ENCODE data around the gene PLAAT4.
"Not testable (repeated sequence)": the region's sequence is repeated elsewhere in the genome, so short reads cannot be mapped to it uniquely, and the experiment has no call there.

PLAAT4 gene

DNA sequence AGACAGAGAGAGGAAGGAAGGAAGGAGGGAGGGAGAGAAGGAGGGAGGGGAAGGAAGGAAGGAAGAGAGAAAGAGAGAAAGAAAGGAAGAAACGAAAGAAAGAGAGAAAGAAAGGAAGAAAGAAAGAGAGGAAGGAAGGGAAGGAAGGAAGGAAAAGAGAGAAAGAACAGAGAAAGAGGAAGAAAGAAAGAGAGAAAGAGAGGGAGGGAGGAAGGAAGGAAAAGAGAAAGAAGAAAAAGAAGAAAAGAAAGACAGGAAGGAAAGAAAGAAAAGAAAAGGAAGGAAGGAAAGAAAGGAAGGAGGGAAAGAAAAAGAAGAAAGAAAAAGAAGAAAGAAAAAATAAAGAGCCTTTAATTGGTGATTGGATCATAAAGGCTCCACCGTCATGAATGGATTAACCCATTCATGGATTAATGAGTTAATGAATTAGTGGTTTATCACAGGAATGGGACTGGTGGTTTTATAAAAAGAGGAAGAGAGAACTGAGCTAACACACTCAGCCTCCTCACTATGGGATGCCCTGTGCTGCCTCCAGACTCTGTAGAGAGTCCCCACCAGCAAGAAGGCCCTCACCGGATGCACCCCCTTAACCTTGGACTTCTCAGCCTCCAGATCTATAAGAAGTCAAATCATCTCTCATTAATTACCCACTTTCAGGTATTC, 35.5 kb downstream of the PLAAT4 start:
- DNase-seq (ENCODE audit: low read depth) = no peak

DNA sequence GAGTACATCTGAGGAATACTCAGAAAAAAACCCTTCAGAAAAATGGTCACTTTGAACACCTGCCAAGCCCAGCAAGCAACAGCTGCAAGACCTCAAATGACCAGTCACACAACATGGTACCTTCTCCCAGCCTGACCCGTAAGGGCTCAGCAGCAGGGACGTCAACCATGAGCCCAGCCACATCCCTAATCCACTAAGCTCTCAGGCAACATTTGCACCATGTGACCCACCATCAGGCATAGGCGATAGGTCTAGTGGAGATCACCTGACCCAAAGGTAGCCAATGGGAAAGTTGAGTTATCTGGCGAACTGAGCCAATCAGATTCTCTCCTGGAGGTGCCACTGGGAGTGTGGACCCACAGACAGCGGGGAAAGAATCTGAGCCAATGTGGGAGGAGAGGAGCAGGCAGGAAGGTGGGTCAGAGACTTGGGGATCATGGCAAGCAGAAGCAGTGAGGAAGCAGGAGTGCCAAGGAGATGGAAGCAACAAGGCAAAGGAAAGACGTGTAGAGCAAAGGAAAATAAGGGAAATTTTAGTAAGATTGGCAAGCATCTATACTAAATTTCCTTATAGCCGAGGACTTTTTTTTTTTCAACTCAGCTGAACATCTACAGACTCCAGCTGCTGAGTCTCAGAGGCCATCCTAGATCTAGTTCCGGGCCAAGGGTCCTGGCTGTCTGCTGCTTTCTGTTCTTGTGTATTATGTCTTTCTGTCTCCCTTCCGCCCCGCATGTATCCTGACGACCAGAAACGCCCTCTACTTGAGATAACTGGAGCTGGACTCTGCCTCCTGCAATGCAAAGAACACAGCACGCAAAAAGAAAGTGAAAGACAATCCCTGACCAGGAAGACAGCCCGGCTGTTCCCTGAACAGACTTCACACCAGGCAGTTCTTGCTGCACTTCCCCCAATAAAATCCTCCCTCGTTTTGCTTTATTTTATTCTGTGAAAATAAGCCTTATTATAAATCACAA, 37.6 kb downstream of the PLAAT4 start:
- peak; percentile 90 for DNase-seq (ENCODE audit: low read depth)

DNA sequence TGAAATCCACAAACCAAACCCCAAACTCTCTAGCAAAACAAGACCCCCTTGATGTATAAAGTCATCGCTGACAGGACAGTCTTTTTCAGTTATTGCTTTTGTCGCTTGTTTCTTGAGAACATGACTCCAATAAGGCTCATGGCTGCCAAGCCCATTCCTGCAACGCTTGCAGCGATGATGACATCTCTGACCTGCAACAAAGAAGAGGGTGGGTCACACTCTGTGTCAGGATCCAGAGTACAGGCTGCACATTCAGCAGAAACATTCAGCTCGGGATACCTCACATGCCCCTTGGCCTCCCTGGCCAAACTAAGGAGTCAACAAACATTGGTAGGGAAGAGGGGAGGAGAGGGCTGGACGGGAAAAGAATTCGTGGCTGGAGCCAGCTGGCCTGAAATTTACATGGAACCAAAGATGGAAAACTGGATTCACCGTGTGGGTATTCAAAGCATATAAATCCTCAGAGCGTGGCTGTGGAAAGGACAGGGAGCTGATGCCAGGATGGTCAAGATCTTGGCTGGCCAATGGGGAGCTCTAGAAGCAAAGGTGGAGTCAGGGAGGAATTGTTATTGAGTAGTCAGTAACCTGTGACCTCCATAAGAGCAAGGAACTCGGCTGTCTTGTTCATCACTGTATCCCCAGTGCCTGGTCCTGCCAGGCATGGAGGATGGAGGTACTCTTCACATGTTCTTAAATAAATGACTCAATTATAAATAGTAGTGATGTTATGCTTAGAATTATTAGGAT, 38.4 kb downstream of the PLAAT4 start:
- peak; percentile 64 for DNase-seq (ENCODE audit: low read depth)

DNA sequence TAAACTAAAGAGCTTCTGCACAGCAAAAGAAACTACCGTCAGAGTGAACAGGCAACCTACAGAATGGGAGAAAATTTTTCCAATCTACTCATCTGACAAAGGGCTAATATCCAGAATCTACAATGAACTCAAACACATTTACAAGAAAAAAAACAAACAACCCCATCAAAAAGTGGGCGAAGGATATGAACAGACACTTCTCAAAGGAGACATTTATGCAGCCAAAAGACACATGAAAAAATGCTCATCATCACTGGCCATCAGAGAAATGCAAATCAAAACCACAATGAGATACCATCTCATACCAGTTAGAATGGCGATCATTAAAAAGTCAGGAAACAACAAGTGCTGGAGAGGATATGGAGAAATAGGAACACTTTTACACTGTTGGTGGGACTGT, 42.3 kb downstream of the PLAAT4 start:
- not testable (repeated sequence) for DNase-seq (ENCODE audit: low read depth)

DNA sequence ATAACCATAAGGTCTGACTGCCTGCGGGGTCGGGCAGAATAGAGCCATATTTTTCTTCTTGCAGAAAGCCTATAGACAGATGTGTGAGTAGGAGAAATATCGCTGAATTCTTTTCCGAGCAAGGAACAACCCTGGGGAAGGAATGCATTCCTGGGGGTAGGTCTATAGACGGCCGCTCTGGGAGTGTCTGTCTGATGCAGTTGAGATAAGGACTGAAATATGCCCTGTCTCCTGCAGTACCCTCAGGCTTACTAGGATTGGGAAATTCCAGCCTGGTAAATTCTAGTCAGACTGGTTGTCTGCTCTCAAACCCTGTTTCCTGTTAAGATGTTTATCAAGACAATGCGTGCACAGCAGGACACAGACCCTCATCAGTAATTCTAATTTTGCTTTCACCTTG, 44.6 kb downstream of the PLAAT4 start:
- DNase-seq (ENCODE audit: low read depth) = peak; percentile 33

DNA sequence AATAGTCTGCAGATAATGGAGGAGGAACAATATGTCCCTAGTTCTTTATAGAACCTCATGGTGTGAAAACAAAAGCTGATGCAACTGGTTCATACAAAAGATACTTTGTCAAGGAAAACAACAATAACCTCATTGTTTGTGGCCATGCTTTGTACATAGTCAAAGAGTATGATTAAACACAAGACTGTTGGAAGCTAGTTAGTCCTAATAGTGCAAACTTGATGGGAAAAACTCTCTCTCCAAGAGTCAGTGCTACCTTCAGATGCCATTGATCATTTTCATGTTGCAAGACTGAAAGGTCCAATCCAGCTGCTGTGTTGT, 46.7 kb downstream of the PLAAT4 start:
- no peak for DNase-seq (ENCODE audit: low read depth)

DNA sequence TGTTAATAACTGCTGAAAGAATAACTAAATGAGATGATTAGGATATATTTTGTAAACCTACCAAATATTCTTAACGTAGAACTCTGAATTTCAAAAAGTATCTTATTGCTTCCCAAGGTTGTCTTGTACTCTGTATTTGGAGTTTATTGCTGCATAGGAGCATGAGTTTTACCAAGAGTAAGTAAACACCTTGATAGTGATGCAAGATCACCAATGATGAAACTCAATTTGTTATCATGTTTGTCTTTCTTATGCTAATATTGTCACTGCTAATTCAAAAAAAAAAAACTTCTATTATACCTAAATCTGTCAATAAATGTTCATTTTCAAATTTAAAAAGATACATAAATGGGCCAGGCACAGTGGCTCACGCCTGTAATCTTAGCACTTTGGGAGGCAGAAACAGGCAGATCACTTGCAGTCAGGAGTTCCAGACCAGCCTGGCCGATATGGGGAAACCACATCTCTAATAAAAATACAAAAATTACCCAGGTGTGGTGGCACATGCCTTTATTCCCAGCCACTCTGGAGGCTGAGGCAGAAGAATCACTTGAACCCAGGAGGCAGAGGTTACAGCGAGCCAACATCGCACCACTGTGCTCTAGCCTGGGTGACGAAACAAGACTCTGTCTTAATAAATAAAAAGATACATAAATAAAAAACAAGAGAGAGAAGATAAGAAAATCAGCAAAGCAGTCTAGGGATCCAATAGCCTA, 50.0 kb downstream of the PLAAT4 start:
- no peak for DNase-seq (ENCODE audit: low read depth)

DNA sequence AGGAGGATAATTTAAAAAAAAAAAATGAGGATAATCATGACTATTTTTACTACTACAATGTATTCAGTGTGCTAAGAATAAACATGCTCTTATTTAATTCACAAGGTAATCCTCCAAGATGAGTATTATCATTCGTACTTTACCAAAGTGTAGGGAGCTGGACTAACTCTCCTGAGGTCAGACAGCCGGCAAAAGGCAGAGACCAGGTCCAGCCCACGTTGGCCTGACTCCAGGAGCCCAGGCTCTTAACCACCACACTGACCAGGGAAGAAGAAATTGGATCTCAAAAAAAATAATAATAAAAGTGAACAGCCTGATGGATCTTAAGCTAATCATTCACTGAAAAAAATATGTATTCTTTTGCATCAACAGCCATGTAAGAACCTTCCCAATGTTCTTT, 52.4 kb downstream of the PLAAT4 start:
- no peak for DNase-seq (ENCODE audit: low read depth)

DNA sequence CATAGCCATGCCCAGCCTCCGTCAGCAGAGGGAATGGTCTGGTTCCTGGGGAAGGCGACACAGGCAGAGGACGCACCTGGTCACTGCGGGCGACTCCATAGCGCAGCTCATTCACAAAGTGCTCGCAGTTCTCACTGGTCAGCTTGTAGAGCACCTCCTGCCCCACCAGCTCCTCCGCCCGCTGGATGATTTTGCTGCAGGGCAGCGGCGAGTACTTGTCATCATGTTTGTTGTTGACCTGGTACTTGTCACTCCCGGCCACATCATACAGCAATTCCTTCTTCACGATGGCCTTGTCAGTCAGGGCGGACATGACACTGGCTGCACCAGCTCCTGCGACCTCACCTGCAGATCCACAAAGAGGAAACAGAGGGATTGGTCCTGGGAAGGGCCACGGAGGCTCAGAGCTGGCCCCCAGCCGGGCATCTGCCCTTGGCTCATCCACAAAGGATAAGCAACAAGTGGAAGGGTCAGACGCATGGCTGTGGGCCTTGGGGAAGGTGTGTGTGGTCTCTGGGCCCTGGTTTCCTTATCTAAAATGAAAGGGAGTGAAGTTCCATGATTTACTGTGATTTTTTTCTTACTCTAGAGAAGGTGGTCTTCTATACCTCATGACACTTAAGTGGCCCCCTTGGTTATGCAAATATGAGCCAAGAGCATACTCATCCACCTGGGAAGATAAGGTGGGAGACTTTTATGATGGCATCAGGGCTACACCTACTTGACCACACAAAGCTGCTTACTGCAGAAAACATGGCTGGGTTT, 53.6 kb downstream of the PLAAT4 start:
- no peak for DNase-seq (ENCODE audit: low read depth)

DNA sequence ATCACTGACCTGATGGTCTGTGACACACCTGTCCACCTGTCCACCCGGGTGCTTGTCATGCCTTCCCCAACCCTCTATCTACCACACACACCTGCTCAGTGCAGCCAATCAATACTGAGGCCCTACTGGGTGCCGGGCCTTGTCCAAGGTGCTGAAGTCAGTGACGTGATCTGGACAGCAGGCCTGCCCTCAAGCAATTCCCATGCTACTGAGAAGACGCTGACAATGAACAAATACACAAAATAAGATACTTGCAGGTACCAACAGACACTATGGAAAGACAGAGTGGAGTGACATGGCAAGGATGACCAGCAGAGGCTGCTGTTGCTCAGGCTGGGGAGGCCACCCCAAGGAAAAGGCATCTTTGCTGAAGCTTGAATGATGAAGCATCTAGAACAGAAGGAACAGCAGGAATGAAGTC, 56.4 kb downstream of the PLAAT4 start:
- peak; percentile 27 for DNase-seq (ENCODE audit: low read depth)

DNA sequence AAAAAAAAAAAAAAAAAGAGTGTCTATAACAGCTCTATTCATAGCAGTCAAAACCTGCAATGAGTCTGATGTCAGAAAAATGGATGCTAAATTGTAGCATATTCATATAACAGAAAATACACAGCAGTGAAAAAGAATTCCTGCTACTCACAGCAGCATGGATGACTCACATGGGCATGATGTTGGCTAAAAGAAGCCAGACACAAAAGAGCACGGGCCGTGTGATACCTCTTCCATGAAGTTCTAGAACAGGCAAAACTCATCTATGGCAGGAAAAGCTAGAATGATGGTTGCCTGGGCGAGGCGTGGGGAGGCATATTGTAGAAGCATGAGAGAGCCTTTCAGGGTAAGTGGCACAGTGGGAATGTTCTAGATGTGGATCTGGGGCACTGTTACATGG, 58.7 kb downstream of the PLAAT4 start:
- peak; percentile 58 for DNase-seq (ENCODE audit: low read depth)
